IMR-90 (cell line): Measurements from ENCODE around the gene RYR2.

Experiments
- BHLHE40 ChIP-seq: fragments of 150-350 bp; IDR thresholded peaks from 2 replicates; pipeline ENCODE4 v1.6.1; 2016; ENCODE audit warnings: mild to moderate bottlenecking, low read depth, low read length
- CEBPB ChIP-seq: IDR thresholded peaks from 2 replicates; pipeline ENCODE4 v1.6.1; 2012; ENCODE audit warnings: low read depth, low read length, improper control_type of control experiment
- CHD1 ChIP-seq: IDR thresholded peaks from 2 replicates; pipeline ENCODE4 v1.6.1; 2012; ENCODE audit warnings: low read depth, low read length, improper control_type of control experiment
- CTCF ChIP-seq: conservative IDR thresholded peaks from 2 replicates; pipeline ENCODE4 v1.5.1; 2012; ENCODE audit warnings: mild to moderate bottlenecking, low read depth, low read length, improper control_type of control experiment
- ELK1 ChIP-seq: fragments of 150-350 bp; IDR thresholded peaks from 2 replicates; pipeline ENCODE4 v1.6.1; 2016; ENCODE audit warnings: low read depth, mild to moderate bottlenecking, low read length, moderate library complexity, borderline replicate concordance
- FOS ChIP-seq: fragments of 150-350 bp; IDR thresholded peaks from 2 replicates; pipeline ENCODE4 v1.6.1; 2016; ENCODE audit warnings: low read depth, low read length
- MAFK ChIP-seq: IDR thresholded peaks from 2 replicates; pipeline ENCODE4 v1.6.1; 2012; ENCODE audit warnings: low read depth, low read length, improper control_type of control experiment
- MXI1 ChIP-seq: IDR thresholded peaks from 2 replicates; pipeline ENCODE4 v1.6.1; 2012; ENCODE audit warnings: low read depth, mild to moderate bottlenecking, low read length, moderate library complexity, borderline replicate concordance
- POLR2A ChIP-seq: IDR thresholded peaks from 2 replicates; pipeline ENCODE4 v1.6.1; 2012; ENCODE audit warnings: mild to moderate bottlenecking, low read depth, low read length
- RAD21 ChIP-seq: IDR thresholded peaks from 2 replicates; pipeline ENCODE4 v1.6.1; 2012; ENCODE audit warnings: low read length, improper control_type of control experiment
- RCOR1 ChIP-seq: IDR thresholded peaks from 2 replicates; pipeline ENCODE4 v1.6.1; 2012; ENCODE audit warnings: mild to moderate bottlenecking, low read length, improper control_type of control experiment; ENCODE audit not compliant: insufficient replicate concordance
- SMC3 ChIP-seq: fragments of 150-350 bp; IDR thresholded peaks from 2 replicates; pipeline ENCODE4 v1.6.1; 2016; ENCODE audit warnings: low read depth, mild to moderate bottlenecking, antibody characterized with exemption, low read length, moderate library complexity

- TF ChIP-seq CTCF (no peak), CHD1 (no peak), RCOR1 (no peak), ELK1 (no peak), SMC3 (no peak), POLR2A (no peak), BHLHE40 (no peak), FOS (no peak), CEBPB (no peak), RAD21 (no peak), MXI1 (no peak), MAFK (no peak)
Measured at GRCh38 chr1:237170149-237170548, 128.2 kb downstream of the RYR2 start.
